Activated CD8-positive, alpha-beta memory T cell treated with anti-CD3 and anti-CD28 coated beads, Interleukin-2, amount 50 U/mL, for 24 hours (primary cell): ENCODE measurements around the gene FBXW12.
"Not testable (repeated sequence)": the region's sequence is repeated elsewhere in the genome, so short reads cannot be mapped to it uniquely, and the experiment has no call there.

Experiments used
- DNase-seq: peaks from one replicate; pipeline ENCODE4 v3.0.0-alpha.2; 2020; ENCODE audit errors: extremely low read depth

The FBXW12 gene, protein sequence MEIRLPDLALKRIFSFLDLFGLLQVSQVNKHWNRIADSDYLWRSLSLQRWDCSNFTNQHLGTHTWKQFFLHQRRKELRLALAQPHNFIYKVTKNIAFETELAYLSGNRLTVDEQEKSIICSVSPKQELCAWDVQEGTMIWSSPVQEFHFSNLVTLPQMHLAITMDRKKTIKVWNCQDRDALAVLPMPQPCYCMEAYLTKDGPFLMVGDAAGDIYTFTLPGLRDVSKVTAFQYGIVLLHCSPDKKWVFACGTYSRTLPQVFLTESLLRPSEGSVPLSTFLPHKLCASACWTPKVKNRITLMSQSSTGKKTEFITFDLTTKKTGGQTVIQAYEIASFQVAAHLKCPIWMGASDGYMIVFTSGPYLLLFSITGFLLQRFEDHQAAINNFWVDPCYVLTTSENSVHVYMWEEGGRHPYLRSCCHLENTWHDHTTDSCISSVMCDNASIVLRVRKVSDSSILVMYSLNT

DNA sequence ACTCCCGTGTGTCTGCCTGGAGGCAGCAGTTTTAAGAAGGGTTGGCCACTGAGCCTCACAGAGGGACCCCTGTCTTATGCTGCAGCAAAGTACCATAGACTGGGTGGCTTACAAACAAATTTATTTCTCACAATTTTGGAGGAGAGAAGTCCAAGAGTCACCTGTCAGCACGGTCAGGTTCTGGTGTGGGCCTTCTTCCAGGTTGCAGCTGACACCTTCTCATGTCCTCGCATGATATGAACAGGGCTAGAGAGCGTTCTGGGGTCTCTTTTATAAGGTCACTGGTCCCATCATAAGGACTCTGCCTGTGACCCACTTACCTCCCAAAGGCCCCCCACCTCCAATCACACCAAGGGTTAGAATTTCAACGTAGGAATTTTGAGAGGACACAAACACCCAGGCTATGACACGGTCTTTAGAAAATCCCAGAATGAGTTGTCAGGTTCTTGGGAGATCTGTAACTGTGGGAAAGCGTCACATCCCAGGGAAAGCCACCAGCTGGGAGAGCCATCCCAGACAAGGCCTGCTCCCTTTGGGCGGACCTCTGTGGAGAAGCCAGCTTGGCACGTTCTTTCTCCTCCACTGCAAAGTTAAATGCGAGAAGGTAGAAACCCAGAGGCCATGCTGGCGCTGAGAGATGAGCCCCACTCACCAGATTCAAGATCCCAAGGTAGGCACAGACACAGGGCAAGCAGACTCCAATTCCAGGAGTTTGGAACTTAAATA, at the start of gene FBXW12:
Gene FBXW12 (plus strand): TSS at position 569 of the 726 bp plus-strand sequence. CDS start 549 bp downstream, outside the sequence.
- no peak for DNase-seq

DNA sequence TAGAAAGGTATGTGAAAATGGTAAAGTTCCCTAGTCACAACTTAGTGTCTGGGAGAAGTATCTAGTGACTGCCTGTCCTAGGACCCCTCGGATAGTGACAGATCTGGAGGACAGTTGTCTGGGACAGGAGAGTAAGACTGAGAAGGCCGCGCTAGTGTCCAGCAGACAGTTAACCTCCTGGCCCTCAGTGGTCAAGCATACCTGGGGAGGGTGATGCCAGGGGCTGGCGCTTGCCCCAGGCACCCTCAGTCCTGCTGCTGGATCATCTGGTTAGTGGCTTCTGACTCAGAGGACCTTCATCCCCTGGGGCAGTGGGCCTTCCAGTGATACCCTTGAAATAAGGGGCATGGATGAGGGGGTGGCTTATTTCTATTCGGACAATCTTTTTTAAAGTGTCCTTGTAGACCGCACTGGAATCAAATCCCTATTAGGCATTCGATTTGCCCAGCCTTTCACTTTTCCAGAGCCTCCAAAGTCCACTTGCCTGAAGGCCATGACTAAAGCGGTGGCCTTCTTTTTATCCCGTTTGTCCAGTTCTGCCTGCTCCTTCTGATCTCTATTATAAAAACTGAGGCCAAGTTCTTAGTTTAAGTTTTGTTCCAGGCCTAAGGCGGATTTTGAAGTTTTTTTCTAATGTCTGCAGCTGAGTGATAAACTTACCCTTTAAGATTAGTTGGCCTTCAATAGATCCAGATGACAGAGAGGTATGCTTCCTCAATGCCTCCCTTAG, 40.1 kb upstream of the FBXW12 start:
- not testable (repeated sequence) for DNase-seq

DNA sequence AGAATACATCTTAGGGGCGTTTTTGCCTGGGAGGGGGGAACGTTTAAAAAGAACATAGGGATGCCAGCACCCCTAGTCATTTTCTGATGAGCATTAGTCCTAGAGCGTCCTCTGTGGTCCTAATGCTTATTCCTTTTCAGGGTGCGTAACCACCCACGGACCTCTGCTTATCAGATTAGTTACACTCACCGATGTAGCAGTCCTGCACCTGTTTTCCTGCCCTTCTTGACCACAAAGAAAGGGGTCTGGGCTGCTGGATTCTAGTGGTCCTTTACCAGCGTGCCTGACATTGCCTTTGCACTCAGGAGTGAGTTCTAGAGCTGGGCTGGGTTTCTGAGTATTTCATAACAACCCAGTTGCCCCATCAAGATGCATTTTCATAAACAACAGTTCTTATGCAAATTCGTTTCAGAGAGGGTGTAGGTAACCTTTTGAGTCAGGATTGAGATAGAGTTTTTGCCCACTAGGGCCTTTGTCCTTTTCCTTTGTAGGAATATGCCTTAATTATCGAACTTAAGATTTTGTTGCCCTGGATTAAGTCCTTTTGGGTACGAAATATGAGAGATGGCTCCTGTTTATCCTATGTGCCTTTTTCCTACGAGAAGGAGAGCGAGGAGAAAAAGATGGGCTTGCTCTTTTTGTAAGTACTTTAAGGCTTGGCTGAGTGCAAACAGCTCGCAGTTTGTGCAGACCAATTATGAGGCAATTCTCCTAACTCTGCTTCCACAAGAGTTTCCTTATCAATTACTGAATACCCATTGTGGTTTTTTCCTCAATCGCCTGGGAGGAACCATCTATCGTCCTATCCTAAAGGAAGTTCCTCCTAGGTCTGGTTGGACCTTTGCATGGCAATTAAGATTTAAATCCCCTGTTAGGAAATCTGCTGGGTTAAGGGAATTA, 38.4 kb upstream of the FBXW12 start, which contains the start of gene SPINK8:
Gene SPINK8 (minus strand): TSS at position 316 of the 900 bp plus-strand sequence. CDS start 5,320 bp downstream, outside the sequence.
- not testable (repeated sequence) for DNase-seq

DNA sequence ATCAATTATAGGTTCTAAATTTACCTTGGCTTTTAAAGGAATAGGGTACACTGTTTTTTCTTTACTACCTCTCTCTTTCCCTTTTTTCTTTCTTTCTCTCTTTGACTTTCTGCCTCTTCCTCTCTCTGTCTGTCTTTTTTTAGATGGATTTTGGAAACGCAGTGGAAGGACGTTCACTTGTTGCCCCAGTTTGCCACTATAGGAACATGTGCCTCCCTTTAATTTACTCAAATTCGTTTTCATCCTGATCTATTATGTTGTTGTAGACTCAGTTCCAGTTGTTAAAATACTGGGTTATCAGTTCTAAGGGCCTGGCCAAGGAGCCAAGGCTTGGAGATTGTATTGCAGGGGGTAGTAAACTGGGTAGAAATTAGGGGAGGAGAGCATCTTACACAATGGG, 37.4 kb upstream of the FBXW12 start:
- DNase-seq: no peak

DNA sequence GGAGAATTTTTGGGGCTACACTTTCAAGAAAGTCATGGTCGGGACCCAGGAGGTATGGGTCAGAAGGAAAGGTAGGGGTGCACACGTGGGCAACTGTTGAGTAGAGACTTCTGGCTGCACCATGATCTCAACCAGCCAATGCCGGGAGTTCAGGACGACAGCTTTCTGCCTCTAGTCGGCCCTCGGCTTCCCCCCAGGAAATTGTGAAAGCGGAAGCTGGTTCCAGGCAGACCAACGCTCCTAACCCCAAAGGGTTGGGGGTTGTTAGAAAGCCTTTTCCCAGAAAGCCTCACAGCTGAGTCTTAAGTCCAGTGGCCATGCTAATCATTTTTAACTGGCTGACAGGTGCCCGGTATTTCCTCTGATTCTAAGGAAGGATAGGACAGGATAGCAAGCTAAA, 36.7 kb upstream of the FBXW12 start:
- DNase-seq: not testable (repeated sequence)

DNA sequence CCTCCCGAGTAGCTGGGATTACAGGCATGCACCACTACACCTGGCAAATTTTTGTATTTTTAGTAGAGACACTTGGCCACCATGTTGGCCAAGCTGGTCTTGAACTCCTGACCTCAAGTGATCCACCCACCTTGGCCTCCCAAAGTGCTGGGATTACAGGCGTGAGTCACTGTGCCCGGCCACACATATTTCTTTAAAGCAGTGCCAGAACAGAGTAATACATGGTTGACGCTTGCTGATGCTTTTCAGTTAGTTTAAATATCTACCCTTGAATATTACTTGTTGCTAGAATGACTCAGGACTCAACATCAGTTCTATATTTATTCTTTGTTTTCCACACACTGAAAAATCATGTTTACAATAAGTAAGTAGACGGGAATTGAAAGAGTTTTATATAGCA, 34.5 kb upstream of the FBXW12 start:
- DNase-seq: not testable (repeated sequence)

DNA sequence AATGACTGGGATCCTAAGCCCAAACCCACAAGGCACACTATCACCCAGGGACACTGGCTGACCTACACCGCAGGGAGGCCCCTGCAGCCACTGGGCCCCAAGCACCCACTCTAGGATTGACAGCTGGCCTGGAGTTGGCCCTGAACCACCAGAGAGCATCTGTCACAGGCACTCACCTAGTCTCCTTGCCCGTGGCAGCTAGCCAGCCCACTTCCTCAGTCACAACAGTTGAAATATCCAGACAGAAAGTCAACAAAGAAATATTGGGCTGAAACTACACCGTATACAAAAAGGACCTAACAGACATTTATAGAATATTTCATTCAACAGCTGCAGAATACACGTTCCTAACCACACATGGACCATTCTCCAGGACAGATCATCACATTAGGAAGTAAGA, 33.4 kb upstream of the FBXW12 start:
- no peak for DNase-seq

DNA sequence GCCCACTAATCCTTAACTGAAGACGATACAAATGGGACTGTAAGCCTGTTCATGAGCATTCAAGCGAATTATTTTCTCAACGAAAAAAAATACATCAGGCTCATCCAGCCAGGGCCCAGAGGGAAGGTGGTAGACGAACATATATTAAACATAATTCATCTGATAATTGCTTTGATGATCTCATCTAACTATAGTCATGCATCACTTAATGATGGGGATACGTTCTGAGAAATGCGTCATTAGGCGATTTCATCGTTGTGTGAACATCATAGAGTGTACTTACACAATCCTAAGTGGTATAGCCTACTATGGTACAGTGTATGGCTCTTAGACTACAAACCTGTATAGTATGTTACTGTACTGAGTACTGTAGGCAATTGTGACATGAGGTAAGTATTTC, 28.6 kb upstream of the FBXW12 start:
- no peak for DNase-seq

DNA sequence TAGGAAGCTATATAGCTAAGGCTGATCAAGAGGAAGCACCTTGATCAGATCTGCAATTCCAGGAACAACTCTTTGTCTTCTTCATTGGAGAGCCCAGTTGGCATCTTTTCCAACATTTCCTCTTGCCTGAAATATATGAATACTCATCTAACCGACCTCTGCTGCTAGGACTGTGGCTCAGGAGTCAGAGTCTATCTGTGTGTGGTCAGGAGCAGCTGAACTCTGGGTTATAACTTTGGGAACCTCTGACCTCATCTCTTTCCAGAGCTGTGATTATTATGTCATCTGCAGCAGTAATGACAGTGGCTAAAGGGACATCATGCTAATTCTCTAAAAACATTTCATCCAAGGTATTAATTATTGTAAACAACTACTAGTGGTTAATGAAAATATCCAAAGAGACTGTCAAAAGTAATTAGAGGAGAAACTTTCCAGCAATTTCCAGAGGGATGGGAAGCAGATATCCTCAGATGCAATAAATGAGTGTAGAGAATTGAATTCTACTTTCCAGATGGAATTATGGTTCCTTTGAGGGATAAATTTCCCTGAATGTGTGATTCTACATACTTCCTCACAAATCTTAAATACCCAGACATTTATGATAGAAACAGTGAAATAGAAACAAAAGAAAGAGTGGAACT, 27.0 kb upstream of the FBXW12 start:
- DNase-seq: no peak

DNA sequence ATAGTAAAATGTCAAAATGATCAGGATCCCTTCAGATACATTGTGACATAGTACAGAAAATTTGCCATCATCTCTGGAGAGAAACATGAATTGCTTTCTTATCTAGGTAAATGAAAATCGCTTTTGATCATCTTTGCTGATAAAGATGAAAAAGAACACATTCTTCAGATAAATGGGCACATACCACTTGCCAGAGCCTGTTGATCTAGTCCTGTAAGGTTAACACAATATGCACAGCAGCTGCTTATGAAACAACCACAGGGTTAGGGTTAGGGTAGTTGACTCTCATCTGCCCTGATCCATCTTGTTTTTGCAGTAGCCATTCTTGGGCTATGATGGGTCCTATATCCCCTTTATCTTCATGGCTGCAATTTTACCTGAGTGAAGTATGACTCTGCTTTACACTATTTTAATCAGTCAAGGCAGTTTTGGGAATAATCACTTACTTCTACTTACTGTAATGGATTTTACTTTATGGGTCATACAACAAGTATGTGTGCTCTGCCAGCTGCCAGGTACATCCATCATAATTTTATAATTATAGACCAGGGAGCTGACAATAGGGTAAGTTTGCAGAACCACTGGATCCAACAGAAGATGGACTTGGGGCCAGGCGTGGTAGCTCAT, 26.0 kb upstream of the FBXW12 start:
- DNase-seq: no peak

DNA sequence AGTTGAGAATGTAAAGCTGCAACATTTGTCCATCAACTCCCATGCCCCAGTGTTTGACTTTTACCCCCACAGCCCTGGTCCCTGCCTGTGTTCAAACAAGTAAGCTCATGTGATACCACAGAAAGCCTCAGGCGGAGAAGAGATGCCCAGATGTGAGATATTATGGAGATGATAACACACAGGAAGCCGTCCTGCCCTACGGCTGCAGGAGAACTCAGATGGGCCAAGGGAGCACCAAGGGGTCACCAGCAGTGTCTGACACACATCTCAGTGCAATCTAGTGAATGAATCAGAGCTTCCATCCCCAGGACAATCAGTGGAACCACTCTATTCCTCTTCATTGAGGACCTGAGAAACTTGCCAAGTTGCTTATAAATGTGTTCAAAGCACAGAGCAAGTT, 24.5 kb upstream of the FBXW12 start:
- no peak for DNase-seq

DNA sequence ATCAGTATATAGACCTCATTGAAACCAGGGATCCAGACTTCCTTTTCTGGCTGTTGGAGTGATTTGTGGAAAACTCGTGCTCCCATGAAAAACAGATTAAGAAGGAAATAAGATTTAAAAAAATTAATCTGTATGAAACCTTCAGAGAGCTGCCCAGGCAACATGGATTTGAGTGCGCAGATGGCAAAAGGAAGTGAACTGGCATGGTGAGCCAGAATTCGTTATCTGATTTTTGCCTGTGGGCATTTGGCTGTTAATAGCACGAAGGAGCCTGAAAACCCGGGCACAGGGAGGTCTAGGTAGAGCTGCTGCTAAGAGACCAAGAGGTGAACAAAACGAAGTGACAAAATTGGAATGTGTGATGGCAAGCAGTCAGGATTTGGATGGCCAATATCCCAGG, 19.5 kb upstream of the FBXW12 start:
- no peak for DNase-seq

DNA sequence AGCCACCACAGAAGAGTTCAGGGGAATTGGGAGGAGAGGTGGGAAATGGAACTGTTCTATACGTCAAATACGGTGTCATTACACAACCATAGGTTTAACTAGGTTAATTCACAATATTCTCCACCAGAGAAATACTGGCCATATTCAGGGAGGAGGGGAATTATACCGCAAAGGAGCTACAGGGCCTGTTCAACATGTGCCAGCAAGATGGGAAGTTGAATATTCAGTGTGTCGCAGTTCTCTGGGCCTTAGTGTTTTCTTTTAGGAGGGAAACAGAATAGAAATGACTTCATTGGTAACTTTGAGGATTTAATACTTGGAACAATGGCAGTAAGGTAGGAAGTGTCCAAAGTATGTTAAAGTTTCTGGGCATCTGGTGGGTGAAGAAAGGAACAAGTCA, 18.0 kb upstream of the FBXW12 start:
- no peak for DNase-seq

DNA sequence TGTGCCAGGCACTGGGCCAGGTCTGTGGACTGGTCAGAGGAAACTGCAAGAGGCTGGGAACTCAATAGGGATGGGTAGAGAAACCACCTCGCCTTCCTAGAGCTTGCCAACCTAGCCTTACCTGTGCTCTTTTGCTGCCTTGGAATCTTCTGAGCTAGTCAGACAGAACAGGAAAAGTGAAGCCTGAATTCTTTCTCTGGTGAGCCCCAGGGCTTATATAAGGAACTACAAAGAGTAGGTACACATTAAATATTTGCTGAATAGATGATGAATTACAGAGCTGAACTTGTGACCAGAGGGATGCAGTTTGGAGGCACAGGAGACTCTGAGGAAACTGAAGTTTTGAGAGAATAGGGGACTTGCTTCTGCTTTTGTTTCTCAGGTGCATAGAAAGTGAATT, 15.6 kb upstream of the FBXW12 start:
- no peak for DNase-seq

DNA sequence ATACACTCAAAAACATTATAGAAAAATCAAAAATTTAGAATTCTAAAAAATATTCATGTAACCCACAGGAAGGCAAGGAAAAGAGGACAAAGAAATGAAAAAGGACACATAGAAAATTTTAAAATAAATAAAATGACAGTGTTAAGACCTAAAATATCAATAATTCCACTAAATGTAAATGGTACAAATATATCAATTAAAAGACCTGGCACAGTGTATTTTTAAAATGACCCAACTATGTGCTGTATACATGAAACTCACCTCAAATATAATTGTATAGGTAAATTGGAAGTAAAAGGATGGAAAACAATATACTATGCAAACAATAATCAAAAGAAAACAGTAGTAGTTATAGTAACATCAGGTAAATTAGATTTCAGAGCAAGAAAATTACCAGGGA, 10.1 kb upstream of the FBXW12 start:
- DNase-seq: no peak

DNA sequence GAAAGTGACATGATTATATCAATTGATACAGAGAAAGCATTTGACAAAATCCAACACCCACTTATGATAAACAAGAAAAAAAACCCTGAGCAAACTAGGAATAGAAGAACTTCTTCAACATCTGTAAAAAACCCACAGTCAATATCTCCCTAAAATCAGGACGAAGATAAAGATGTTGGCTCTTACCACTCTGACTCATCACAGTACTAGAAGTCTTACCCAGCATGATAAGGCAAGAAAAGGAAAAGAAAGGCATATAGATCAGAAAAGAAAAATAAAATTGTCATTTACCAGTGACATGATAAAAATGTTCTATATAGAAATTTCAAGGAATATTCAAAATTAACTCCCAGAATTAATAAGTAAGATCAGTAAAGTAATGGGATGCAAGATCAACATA, 7.2 kb upstream of the FBXW12 start:
- DNase-seq: no peak

DNA sequence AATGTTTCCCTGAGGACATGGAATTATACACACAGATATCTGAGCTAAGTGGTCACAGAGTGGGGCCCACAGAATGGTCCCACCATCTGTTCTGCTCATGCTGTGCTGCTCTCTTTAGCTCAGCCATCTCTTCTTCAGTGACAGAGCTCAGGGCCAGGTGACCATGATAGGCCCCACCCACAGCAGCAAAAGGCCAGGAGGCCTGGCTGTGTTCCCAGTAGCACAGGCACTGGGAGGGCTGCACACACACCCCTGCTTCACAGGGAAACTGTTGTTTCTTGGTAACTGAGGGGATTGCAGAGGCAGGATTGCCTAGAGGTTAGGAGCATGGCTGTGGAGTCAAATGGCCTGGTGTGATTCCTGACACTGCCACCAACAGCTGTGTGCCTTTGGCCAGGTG, 4.8 kb upstream of the FBXW12 start:
- DNase-seq: no peak

DNA sequence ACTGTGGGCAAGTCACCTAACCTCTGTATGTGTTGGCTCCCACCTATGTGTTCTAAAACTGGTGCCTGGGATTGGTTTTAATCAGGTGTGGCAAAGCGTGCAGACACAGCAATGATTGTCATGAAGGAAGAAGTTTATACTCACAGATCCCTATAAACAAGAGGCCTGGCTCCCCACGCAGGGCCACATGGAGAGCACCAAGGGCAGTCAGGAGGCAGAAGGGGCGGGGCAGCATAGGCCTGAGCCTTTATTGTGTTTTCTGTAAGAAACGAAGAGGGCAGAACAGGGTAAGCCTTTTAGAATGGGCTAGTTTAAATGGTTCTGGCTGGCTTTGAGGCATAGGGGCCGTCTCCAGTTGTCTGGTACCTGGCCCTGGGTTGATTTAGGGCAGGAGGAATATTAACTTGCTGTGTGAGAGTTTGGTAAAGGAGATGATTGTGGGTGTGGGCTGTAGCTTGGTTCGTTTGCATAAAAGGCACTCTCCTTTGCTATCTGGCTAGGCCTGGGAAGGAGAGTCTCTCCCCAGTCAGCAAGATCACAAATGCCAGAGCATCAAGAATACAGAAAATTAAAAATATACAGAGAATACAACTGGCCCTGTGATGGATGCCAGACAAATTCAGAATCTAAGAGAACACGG, 2.2 kb upstream of the FBXW12 start:
- no peak for DNase-seq

DNA sequence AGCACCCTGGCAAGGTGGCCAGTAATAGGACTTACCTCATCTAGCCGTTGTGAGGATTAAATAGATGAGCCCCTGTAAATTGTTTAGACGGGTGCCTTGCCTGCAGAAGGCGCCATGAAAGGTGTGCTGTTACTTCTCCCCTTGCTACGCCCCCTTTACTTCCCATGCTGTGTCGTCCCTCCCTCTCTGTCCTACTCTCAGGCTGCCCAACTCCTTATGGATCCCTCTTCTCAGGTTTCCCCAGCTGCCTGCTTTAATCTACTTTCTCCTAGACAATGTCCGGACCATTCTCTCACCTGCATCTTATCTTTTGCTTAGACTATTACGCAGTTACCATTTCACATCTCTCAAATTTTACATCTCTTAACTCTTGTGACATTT, 1.7 kb upstream of the FBXW12 start:
- no peak for DNase-seq

DNA sequence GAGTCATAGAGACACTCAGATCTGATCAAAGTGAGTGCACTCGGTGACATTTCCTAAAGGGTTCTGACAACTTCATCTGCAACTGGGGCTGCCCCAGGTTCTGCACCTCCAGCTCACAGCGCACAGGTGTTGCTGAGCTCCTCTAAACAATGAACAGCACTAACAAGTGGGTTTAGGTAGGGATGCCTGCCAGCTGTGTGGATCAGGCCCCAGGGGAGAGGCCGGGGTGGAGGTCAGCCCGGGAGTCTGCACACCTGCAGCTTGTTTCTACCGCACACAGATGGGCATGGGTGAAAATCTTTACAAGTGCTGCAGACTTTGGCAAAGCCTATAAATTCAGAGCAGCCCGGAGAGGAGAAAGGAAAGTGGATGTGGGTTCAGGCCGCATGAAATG, 355 bp downstream of the FBXW12 start:
- no peak for DNase-seq
